Activated CD8-positive, alpha-beta T cell treated with anti-CD3 and anti-CD28 coated beads for 36 hours (primary cell): ENCODE measurements around the gene HS6ST1. TPM values are rescaled to one million over a fixed set of nuclear protein-coding genes. Genes with fewer than 3 reads are reported as not detected.

Experiments used
- ATAC-seq: fragments of 200-7000 bp; cut with Tn5 transposase; one replicate; pipeline ENCODE4 v1.10.0; 2021; ENCODE audit warnings: mild to moderate bottlenecking, moderate library complexity
- CTCF ChIA-PET: fragments of 350-600 bp; sonication (Branson Sonifier 250); formaldehyde crosslinking; loops from one replicate; lab custom pipeline; 2021; ENCODE audit warnings: antibody characterized with exemption; lab: Charles Lee
- POLR2A ChIA-PET: fragments of 350-600 bp; sonication (Branson Sonifier 250); formaldehyde crosslinking; loops from one replicate; lab custom pipeline; 2021; ENCODE audit warnings: antibody characterized with exemption; lab: Charles Lee
- DNase-seq: peaks from one replicate; pipeline ENCODE4 v3.0.0-alpha.2; 2020
- H3K27ac Mint-ChIP-seq: one replicate; pipeline ENCODE4 v1.8.0; 2021; ENCODE audit warnings: mild to moderate bottlenecking, mixed read lengths
- H3K27me3 Mint-ChIP-seq: one replicate; pipeline ENCODE4 v1.8.0; 2021; ENCODE audit warnings: mixed read lengths
- H3K36me3 Mint-ChIP-seq: one replicate; pipeline ENCODE4 v1.8.0; 2021; ENCODE audit warnings: low read depth, mixed read lengths
- H3K4me1 Mint-ChIP-seq: one replicate; pipeline ENCODE4 v1.8.0; 2021; ENCODE audit warnings: low read depth, mixed read lengths
- H3K4me3 Mint-ChIP-seq: one replicate; pipeline ENCODE4 v1.8.0; 2021; ENCODE audit warnings: mild to moderate bottlenecking, moderate library complexity, mixed read lengths
- H3K9me3 Mint-ChIP-seq: one replicate; pipeline ENCODE4 v1.8.0; 2021; ENCODE audit warnings: mixed read lengths
- intact Hi-C: fragments of 100-400 bp; cut with micrococcal nuclease; formaldehyde crosslinking; loops from one replicate; pipeline ENCODE4 v1.10.0; 2022
- total RNA-seq, 2 experiments: library from RNA; stranded (reverse); gene quantifications; one replicate each; pipeline ENCODE4 v1.2.3, GENCODE V29; 2021
- TF ChIP-seq, protein P1 (sequence below): fragments of 200-600 bp; IDR thresholded peaks from one replicate; pipeline ENCODE4 v1.8.0; 2022; ENCODE audit warnings: antibody characterized with exemption, mild to moderate bottlenecking

Gene HS6ST1
- total RNA-seq, 2 experiments from 2014 or later = 12.5 to 13.0 TPM

DNA sequence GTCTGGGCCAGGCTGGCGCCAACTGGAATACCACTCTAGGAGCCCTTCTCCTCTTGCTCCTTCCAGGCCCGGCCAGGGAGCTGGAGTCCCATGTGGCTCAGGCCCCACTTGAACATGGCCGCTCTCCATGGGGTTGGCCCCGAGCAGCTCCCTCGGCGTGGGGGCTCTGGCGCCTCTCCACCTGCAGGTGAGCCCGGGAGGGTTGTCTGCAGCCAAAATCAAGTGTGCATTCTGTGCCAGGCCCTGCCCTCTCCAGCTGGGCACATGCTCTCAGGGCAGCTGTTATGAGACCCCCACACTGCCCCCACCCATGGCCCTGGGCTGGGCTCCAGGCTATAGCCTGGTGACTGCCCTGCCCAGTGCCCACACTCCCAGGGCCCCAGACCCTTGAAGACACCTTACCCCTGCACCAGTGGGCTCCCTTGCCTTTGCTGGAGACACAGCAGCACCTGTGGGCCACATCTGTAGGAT is 45.8 kb upstream of the HS6ST1 start:
- Mint-ChIP-seq H3K9me3 (no peaks in the 10 kb centered on the region), H3K4me1 (no peaks in the 10 kb centered on the region), H3K36me3 (no peaks in the 10 kb centered on the region), H3K4me3 (no peak overlapping the region), H3K27me3 (peaks cover 4% of the 10 kb centered on the region), H3K27ac (no peak overlapping the region)
- ChIA-PET CTCF (no interaction called here), POLR2A (no interaction called here)
- TF ChIP-seq, protein P1, sequence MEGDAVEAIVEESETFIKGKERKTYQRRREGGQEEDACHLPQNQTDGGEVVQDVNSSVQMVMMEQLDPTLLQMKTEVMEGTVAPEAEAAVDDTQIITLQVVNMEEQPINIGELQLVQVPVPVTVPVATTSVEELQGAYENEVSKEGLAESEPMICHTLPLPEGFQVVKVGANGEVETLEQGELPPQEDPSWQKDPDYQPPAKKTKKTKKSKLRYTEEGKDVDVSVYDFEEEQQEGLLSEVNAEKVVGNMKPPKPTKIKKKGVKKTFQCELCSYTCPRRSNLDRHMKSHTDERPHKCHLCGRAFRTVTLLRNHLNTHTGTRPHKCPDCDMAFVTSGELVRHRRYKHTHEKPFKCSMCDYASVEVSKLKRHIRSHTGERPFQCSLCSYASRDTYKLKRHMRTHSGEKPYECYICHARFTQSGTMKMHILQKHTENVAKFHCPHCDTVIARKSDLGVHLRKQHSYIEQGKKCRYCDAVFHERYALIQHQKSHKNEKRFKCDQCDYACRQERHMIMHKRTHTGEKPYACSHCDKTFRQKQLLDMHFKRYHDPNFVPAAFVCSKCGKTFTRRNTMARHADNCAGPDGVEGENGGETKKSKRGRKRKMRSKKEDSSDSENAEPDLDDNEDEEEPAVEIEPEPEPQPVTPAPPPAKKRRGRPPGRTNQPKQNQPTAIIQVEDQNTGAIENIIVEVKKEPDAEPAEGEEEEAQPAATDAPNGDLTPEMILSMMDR = no peak
- intact Hi-C loops = no loop called here
- DNase-seq (no peak), ATAC-seq (no peak)

DNA sequence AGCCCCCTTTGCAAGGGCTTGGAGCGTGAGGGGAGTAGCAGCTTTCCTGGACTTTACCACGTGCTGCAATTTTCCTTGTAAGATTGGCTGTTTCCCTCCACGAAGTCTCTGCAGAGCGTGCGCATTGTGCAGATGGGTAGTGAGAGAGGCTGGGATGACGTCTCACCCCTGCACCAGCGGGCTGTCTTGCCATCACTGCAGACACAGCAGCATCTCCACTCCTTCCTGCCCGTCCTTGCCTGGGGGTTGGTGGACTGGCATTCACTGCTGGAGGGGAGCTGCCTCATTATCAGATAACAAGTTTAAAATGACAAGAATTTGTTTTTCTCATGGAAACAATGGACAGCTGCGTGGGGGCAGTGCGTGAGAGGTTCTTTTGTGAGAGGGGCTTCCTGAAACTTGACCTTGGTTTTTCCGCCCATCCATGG is 45.3 kb upstream of the HS6ST1 start:
- no peaks in the 10 kb centered on the region for H3K9me3 Mint-ChIP-seq
- H3K36me3 Mint-ChIP-seq = no peaks in the 10 kb centered on the region
- ChIA-PET POLR2A (no interaction called here), CTCF (no interaction called here)
- intact Hi-C loops = no loop called here
- TF ChIP-seq, protein P1 = no peak
- no peak overlapping the region for H3K4me3 Mint-ChIP-seq
- H3K27ac Mint-ChIP-seq = no peak overlapping the region
- H3K27me3 Mint-ChIP-seq = peaks cover 3% of the 10 kb centered on the region
- H3K4me1 Mint-ChIP-seq = no peaks in the 10 kb centered on the region
- DNase-seq (no peak), ATAC-seq (no peak)

DNA sequence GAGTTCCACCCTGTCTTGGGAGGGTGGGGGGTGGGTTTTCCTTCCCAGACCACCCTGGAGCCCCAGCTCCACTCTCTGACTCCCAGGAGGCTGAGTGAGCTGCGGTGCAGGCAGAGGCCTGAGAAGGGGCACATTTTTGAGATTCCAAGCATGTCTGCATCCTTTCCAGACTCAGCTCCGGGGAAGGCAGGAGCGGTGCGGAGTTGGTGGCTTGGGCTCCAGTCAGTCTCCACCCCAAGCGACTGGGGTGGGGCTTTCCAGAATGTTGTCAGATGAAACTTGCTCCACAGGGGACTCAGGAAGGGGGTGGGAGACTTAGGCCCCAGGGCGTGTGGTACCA is 44.2 kb upstream of the HS6ST1 start:
- intact Hi-C loops = no loop called here
- CTCF ChIA-PET = interaction anchor here (0.6 kb wide), 1 partner anchor 1707 kb away, joined by 3 read pairs; no protein-coding TSS in a partner anchor
- no peak for ATAC-seq
- Mint-ChIP-seq H3K27ac (no peak overlapping the region), H3K36me3 (no peaks in the 10 kb centered on the region), H3K4me1 (no peaks in the 10 kb centered on the region), H3K9me3 (no peaks in the 10 kb centered on the region), H3K27me3 (no peaks in the 10 kb centered on the region), H3K4me3 (no peak overlapping the region)
- DNase-seq = no peak
- TF ChIP-seq, protein P1 = no peak
- POLR2A ChIA-PET = no interaction called here

DNA sequence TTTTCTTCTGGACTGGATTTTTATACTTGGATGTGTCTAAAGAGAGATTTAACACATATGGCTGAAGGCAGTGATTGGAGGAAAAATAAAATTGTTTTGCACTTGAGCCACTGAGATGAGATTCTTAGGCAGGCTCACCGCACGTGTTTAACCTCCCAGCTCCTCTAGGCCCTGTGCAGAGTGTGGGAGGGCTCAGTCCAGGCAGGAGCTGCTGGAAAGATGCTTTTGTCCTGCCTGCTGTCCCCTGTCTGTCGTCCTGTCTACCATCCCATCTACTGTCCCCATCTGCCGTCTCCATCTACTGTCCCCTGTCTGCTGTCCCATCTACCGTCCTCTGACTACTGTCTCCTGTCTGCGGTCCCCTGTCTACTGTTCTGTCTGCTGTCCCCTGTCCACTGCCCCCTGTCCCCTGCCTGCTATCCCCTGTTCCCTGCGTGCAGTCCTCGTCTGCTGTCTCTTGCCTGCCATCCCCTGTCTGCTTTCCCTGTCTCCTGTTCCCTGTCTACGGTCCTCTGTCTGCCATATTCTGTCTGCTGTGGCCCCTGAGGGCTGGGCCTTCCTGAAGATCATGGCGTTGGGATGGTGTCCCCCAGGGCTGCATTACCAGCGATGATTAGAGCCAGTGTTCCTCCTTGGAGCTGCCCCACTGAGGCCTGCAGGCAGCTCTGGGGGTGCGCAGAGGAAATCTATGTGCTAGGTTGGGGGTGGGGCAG is 43.7 kb upstream of the HS6ST1 start:
- Mint-ChIP-seq H3K4me3 (no peak overlapping the region), H3K36me3 (no peaks in the 10 kb centered on the region), H3K4me1 (no peaks in the 10 kb centered on the region), H3K9me3 (no peaks in the 10 kb centered on the region), H3K27me3 (no peaks in the 10 kb centered on the region), H3K27ac (no peak overlapping the region)
- TF ChIP-seq, protein P1 = no peak
- no peak for ATAC-seq
- ChIA-PET CTCF (interaction anchor here (0.6 kb wide), 1 partner anchor 1708 kb away, joined by 3 read pairs; no protein-coding TSS in a partner anchor), POLR2A (no interaction called here)
- no peak for DNase-seq
- intact Hi-C loops = no loop called here

DNA sequence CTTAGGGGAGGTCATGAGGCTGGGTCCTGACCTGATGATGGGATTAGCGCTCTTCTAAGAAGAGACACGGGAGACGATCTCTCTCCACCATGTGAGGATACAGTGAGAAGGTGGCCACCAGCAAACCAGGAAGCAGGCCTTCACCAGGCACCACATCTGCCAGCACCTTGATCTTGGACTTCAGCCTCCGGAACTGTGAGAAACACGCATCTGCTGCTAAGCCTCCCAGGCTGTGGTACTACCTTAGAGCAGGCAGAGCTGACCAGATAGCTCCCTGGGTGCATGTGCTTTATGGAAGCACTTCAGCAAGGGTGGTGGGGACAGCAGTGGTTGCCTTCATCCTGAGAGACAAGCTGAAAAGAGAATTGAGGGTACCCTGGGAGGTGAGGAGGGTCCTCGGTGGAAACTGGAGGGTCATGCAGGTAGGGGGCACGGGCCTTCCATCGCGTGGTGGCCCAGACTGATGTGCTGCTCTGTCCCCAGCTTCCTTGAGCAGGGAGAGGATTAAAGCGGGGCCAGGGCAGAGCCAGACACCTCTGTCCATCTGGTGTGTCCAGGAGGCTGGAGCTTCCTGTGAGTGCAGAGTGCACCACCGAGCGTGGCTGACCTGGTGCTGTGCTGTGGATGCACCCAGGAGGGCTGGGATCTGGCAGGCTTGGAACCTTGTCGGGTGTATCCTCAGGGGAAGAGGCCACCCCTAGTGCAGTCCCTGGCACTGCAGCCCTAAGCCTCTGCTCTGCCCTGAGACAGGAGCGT is 42.9 kb upstream of the HS6ST1 start:
- TF ChIP-seq, protein P1 = no peak
- intact Hi-C loops = no loop called here
- ChIA-PET CTCF (no interaction called here), POLR2A (no interaction called here)
- no peaks in the 10 kb centered on the region for H3K4me1 Mint-ChIP-seq
- H3K27ac Mint-ChIP-seq = no peak overlapping the region
- DNase-seq (no peak), ATAC-seq (no peak)
- no peaks in the 10 kb centered on the region for H3K9me3 Mint-ChIP-seq
- H3K27me3 Mint-ChIP-seq = no peaks in the 10 kb centered on the region
- H3K4me3 Mint-ChIP-seq = no peak overlapping the region
- H3K36me3 Mint-ChIP-seq = no peaks in the 10 kb centered on the region
